HG03280 (cell line): ENCODE data around the gene PTPRN2.
"Not testable (repeated sequence)": the region's sequence is repeated elsewhere in the genome, so short reads cannot be mapped to it uniquely, and the experiment has no call there.

Experiments used
- ATAC-seq: cut with Tn5 transposase; IDR thresholded peaks from one replicate; pipeline ENCODE4 v1.9.1; 2021; ENCODE audit warnings: mild to moderate bottlenecking, moderate library complexity; ENCODE audit not compliant: unreplicated experiment

Gene PTPRN2

DNA sequence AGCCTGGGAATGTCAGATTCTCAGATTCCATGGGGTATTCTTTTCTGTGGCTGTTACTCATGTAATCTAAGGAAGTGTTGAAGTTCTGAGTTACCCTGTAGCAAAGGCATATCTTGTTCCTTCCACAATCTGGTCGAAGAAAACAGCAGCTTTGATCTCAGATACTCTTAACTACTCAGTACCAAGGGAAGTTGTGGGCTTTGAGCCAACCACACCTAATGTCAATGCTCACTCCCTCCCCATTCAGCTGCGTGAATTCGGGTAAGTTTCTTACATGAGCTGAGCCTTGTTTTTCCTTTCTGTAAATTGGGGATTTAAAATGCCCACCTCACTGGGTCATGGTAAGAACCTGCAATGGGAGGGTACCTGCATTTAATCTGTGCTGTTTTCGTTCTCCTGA lies 52.5 kb downstream of the PTPRN2 start:
- no peak for ATAC-seq

DNA sequence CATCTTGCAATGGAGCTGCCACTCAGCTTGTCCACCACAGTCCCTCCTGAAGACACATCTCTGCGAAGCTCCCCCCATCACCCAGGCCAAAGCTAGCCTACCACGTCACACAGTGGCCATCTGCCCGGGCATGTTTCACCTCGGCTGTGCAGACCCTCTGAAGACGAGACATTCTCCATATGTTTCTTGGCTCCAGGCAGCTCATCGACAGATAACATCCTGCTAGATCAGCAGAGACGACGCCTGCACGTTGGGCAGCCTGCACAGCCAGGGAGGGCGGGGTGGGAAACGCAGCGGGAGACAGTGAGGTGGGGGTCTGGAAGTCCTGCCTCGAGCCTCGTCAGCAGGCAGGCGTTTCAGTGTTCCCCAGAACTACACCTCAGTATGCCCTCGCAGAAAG lies 53.0 kb downstream of the PTPRN2 start:
- ATAC-seq = no peak

DNA sequence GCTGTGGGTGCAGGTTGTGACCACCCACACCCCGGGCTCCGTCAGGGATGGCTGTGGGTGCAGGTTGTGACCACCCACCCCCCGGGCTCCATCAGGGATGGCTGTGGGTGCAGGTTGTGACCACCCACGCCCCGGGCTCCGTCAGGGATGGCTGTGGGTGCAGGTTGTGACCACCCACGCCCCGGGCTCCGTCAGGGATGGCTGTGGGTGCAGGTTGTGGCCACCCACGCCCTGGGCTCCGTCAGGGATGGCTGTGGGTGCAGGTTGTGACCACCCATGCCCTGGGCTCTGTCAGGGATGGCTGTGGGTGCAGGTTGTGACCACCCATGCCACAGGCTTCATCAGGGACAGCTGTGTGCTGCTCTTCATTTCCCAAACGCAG lies 53.5 kb downstream of the PTPRN2 start:
- not testable (repeated sequence) for ATAC-seq

DNA sequence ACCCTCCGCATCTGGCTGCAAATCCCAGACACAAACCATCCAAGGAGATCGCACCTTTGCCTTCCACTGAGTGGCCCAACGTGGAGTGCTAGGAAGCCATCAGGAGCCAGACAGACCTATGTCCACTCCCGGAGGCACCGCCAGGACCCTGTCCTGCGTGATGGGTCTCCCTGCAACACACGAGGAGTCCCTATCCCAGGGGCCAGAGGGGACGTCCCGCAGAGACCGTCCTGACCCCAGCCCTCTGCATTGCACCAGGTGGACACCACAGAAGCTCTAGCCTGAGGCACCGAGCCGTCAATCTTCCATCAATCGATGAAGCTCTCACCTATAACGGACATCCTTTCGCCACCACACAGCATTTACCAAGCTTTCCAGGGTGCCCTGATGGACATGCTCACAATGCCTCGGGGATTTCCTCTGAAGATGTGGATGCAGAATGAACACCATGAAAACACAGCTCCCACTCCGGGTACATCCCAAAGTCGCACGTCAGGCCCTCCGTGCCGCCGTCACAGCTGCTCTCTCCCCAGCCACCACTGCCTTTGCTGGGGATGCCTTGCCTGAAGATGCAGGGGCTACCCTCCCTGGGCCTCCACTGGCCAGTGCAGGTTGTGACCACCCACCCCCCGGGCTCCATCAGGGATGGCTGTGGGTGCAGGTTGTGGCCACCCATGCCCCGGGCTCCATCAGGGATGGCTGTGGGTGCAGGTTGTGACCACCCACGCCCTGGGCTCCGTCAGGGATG lies 54.1 kb downstream of the PTPRN2 start:
- no peak for ATAC-seq

DNA sequence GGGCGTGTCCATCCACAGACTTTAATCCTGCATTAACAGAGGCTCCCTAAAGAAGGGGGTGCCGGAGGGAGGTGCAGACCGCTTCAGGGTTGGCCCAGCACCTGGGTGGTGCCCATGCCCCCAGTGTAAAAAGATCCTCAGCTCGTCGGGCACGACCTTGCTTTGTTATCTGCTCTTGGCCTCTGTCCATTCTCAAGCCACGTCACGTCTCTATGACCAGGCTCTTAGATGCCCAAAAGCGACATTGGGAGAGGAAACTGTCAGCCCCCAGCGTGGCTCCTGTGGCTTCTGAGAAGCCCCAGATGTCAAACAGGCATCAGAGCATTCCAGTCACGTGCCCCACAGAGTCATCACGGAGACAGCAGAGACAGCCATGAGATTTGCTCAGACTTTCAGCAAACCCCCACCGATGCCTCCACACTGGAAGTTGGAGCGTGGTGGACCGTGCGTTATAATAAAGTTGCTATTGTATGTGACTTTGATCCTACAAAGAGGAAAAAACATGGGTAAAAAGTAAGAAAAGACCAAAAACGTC lies 55.5 kb downstream of the PTPRN2 start:
- no peak for ATAC-seq

DNA sequence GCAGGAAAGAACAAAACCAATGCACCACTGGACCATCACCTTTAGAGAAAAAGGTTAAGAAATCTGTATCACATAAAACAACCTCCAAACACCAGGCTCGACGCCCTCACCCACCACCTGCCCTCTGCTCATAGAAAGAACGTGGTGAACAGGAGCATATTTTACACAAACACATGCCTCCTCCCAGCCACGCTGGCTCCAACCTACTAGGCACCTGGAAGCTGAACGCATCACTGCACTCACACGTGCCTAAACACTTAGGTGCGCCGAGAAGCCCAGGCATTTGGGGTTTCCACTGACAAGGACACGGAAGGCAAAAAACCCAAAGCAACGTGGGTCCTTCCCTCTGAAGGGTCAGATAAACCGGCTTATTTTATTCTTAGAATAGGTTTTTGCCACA lies 56.0 kb downstream of the PTPRN2 start:
- ATAC-seq = no peak

DNA sequence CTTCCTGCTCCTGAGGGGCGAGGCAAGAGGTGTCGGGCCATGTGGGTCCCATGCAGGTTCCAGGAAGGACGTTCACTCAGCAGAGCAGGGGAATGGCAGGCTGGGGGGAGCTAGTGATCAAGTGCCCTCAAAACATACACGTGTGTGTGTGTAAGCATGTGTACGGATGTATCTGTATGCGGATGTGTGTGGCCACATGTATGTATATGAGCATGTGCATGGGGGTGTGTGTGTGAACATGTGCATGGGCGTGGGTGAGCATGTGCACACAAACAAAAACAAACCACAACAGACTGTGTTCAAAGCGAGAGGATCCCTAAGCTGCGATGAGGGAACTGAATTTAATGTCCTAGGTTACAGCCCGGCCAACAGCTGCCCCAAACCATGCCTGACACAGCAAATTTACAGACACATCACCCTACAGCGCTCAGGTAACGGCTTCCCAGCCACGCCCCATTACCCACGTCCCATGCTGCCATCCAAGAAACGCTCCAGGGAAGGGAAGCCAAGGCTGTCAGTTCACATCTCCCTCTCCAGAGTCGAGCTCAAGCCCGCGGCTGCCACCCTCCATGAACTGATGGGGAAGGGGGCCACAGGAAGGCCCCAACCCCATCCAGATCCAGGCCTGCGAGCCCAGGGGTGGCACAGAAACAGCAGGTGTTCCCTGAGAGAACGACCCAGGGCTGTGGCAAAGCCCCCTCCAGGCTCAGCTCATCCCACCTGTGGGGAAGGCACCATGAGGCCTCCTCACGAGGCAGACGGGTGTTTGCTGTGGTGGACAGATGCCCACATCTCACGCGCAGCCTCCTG lies 56.6 kb downstream of the PTPRN2 start:
- no peak for ATAC-seq

DNA sequence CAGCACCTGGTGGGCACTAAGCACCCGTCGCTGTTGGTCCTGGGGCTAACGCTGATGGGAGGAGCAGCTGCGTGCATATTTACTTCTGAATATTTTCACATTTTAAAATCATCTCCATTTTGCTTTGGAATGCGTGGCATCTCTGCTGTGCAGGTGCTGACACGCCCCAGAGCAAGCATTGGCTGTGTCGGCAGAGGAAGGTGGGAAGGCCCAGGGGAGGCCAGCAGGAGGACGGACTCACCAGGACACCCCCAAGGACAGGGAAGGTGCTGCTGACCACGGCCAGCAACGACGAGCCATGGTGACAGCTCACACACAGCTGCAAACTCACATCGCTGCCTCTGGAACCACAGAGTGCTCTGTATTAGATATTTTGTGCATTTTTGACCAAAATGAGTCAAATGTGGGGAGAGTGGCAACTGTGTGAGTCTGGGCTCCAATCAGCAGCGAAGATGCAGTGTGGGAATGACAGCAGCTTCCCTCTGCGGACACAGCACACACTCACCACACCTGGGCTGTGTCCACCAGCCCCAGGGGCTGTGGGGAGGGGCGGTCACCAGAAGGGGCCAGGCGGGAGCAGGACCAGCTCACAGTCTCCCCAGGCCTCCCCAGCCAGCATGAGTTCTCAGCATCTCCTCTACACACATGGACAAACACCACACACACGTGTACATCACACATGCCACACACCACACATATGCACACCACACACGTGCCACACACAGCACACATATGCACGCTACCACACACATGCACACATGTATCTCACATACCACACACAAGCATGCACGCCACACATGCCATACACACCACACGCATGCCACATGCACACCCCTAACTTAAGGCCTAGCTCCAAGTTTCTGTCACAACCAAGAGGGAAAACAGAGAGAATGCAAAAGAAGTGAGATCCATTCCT lies 58.2 kb downstream of the PTPRN2 start:
- no peak for ATAC-seq

DNA sequence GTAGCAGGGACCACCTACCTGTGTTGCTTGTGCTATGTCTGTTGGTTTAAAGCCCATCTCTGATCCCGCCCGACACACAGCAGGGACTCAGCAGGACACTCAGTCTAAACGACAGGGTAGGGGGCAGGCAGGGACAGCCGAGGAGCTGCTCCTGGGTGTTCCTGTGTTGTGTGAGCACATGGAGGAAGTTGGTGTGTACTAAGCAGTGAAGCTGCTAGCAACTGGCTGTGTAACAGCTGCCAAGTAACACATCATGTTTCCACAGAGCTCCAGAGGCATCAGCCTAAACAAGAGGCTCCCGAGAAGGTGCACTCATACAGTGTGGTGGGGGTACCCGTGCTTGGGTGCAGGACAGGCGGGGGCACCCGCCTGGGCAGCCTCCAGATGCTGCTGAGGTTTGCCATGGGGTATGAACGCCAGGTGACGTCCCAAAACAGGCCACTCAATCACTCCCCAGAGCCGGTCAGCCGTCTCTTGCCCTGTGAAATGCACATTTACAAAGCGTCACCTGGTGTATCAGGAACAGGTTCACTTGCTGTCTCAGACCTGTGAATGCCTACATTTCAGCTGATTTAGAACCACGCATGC lies 59.6 kb downstream of the PTPRN2 start:
- ATAC-seq = no peak

DNA sequence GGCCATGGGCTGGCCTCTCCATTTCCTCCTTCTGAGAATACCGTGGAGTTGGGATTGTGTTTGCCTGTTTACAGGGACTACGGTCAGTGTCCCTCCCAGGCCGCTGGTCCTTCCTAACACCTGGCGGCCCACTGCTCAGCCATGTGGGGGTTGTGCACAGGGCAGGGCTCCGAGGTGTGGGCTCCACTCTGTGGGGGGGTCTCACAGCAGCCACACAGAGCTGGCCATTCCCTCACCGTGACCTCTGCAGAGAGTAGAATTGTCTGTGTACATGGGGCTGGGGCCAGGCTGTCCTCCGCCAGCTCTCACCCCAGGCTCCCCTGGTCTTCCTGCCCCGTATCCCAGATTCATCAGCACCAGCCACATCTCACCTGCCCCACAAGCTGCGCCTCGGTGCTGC lies 60.1 kb downstream of the PTPRN2 start:
- ATAC-seq = no peak

DNA sequence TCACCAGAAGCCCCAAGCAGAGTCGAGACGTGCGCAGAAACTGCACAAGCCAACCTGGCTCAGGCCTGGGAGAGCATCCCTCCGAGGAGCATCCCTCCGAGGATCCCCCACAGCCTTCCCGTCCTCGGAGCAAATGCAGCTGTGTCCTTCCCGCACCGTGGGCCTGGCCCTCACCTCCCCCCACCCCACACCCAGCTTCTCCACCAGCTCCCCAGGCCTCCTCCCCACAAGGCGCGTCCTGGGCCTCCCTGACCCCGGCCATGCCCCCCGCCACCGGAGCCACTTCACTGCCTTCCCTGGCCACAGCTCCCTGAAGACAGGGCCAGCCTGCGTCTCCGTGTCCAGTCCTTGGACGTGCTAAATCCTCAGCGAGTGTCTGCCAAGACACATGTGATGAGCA lies 60.6 kb downstream of the PTPRN2 start:
- ATAC-seq = no peak

DNA sequence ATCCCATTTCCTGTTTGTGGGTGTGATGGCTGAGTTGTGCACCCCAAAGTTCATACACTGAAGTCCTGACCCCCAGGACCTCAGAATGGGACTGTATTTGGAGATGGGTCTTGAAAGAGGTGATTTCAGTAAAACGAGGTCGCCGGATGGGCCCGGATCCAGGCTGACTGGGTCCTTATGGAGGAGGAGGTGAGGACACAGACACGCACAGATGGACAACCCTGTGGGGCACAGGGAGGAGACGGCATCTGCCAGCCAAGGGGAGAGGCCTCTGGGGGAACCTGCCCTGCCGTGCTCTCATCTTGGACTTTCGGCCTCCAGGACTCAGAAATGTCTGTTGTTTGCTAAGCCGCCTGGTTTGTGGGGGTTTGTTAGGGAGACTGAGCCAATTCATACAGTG lies 61.1 kb downstream of the PTPRN2 start:
- no peak for ATAC-seq

DNA sequence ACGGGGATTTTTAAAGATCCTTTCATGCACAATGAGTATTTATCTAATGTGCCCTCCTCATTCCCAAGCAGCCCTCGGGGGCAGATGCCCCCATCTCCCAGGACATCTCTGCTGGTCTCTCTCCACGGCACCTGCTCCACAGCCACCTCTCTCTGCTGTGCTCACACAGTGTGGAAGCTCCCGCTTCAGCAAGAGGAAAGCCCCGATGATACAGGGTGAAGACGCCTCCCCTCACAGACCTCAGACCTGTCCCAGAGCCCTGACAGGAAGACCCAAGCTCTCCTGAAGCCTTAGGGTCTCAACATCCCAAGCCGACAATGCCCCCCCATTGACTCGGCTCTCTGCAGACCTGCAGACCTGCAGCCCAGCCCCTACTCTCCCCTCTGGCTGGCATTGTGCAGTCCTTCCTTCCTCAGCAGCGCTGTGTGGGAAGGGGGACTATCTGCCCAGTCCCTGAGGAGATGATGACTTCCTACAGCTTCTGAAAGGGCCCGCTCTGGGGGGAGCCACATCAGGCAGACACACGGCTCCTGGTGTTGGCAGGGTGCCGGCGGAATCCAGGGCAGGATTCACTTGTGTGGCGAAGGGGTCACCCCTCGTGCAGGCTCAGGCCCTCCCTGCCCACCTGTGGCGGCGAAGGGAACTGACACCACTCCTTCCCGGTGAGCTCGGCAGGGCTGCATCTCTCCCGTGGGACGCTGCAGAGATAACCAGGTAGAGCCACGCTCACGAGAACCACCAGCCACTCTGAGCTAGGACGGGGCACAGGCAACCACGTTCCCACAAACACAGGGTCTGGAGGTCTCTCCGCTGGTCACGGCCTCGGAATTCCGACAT lies 61.8 kb downstream of the PTPRN2 start:
- ATAC-seq = no peak

DNA sequence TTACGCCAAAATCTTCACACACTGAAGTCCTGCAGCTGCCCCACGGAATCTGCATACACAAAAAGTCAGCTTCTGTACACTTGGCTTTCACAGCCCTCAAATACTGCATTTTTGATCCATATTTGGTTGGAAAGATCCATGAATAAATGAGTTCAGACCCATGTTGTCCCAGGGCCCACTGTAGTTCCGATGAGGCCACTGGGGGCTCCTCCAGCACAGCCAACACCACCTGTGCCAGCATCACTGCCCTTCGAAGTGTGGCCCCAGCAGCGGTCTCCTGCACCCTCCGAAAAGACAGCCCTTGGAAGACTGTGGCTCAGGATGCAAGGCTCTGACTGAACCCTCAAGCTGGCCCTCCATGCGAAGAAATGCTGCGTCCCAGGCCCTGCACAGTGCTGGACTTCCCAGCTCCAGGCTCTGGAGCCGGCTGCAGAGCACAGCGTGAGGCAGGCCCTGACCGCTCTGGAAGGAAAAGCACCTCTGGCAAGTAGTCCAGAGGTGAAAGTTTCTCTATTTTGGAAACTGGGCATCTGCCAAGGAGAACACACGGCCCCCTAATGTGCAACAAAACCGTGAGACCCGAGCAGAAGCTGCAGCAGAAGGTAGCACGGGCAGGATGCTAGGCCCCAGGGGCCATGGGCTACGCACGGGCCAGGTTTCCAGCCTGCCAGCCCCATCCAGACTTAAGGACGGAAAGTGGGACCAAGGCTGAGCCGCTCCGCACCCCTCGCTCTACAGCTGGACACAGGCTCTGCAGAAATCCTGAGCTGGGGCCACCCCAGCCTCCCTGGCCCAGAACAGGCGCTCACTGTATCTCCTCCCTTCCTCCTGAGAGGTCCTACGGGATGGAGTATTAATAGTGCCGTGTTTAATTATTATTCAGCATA lies 62.6 kb downstream of the PTPRN2 start:
- no peak for ATAC-seq

DNA sequence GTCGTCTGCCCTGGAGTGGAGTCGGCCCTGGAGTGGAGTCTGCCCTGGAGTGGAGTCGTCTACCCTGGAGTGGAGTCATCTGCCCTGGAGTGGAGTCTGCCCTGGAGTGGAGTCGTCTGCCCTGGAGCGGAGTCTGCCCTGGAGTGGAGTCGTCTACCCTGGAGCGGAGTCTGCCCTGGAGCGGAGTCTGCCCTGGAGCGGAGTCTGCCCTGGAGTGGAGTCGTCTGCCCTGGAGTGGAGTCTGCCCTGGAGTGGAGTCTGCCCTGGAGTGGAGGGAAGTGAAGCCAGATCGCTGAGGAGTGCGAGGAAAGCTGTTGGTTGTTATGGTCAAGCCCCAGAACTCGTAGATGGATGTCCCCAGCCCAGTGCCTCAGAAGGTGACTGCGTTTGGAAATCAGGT lies 63.3 kb downstream of the PTPRN2 start:
- ATAC-seq = not testable (repeated sequence)

DNA sequence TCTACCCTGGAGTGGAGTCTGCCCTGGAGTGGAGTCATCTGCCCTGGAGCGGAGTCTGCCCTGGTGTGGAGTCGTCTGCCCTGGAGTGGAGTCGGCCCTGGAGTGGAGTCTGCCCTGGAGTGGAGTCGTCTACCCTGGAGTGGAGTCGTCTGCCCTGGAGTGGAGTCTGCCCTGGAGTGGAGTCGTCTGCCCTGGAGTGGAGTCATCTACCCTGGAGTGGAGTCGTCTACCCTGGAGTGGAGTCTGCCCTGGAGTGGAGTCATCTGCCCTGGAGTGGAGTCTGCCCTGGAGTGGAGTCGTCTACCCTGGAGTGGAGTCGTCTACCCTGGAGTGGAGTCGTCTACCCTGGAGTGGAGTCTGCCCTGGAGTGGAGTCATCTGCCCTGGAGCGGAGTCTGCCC lies 63.7 kb downstream of the PTPRN2 start:
- ATAC-seq = not testable (repeated sequence)

DNA sequence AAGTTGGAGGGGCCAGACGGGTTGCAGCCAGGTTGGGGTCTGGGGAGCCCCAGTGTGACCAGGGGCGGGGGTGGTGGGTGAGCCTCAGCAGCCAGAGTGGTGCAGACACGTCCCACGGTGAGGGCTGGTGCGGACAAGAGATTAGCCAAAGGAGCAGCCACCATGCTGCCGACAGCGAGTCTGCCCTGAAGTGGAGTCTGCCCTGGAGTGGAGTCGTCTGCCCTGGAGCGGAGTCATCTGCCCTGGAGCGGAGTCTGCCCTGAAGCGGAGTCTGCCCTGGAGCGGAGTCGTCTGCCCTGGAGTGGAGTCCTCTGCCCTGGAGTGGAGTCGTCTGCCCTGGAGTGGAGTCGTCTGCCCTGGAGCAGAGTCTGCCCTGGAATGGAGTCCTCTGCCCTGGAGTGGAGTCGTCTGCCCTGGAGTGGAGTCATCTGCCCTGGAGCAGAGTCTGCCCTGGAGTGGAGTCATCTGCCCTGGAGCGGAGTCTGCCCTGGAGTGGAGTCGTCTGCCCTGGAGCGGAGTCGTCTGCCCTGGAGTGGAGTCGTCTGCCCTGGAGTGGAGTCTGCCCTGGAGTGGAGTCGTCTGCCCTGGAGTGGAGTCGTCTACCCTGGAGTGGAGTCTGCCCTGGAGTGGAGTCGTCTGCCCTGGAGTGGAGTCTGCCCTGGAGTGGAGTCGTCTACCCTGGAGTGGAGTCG lies 64.3 kb downstream of the PTPRN2 start:
- not testable (repeated sequence) for ATAC-seq

DNA sequence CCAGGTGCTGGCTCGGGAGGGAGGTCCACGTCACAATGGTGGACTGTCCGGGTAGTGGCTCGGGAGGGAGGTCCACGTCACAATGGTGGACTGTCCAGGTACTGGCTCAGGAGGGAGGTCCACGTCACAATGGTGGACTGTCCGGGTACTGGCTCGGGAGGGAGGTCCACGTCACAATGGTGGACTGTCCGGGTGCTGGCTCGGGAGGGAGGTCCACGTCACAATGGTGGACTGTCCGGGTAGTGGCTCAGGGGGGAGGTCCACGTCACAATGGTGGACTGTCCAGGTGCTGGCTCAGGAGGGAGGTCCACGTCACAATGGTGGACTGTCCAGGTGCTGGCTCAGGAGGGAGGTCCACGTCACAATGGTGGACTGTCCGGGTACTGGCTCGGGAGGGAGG lies 65.8 kb downstream of the PTPRN2 start:
- ATAC-seq = not testable (repeated sequence)
